Measurements from ENCODE around the gene IRAK2.

DNA sequence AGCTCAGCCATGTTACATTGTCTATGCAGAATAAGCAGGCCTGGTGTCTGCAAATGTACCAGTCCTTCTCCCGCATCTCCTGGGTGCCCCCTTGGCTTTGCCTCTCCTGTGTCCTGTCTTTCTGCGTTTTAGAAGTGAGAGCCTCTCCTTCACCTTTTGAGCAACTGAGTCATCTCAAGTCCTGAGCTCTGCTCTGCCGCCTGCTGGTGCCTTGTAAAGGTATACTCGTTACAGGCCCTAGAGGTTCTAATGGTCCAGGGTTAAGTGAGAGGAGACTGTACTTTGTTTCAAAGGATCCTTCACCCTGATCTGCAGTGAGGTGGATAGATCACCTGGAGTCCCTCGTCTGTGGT is 115.4 kb downstream of the IRAK2 start:
- TF ChIP-seq, protein P1, sequence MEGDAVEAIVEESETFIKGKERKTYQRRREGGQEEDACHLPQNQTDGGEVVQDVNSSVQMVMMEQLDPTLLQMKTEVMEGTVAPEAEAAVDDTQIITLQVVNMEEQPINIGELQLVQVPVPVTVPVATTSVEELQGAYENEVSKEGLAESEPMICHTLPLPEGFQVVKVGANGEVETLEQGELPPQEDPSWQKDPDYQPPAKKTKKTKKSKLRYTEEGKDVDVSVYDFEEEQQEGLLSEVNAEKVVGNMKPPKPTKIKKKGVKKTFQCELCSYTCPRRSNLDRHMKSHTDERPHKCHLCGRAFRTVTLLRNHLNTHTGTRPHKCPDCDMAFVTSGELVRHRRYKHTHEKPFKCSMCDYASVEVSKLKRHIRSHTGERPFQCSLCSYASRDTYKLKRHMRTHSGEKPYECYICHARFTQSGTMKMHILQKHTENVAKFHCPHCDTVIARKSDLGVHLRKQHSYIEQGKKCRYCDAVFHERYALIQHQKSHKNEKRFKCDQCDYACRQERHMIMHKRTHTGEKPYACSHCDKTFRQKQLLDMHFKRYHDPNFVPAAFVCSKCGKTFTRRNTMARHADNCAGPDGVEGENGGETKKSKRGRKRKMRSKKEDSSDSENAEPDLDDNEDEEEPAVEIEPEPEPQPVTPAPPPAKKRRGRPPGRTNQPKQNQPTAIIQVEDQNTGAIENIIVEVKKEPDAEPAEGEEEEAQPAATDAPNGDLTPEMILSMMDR (IDR thresholded peaks at IDR 0.05) = no peak
- TF ChIP-seq POLR2A (IDR thresholded peaks at IDR 0.05) = no peak
- no peak for TF ChIP-seq POLR2AphosphoS5 (IDR thresholded peaks at IDR 0.05)
- TF ChIP-seq EP300 (IDR thresholded peaks at IDR 0.05) = no peak
